ENCODE results near the gene S1PR4. TPM values are rescaled to one million over a fixed set of nuclear protein-coding genes. Genes with fewer than 3 reads are reported as not detected.

S1PR4 gene
- total and polyA plus RNA-seq, 2 experiments from 2014 or later: 0.24 TPM; not detected in 1

GRCh38 chr19:3167533-3168272 is 10.9 kb upstream of the S1PR4 start:
- no peak overlapping the region for H3K27ac ChIP-seq (ENCODE audit: low read depth)
- Mint-ChIP-seq H3K27ac (no peak overlapping the region), H3K4me1 (peaks cover 3% of the 10 kb centered on the region; the same call in 2 of the 3 replicates), H3K36me3 (ENCODE audit: low read depth) (no peaks in the 10 kb centered on the region), H3K9me3 (peaks cover 3% of the 10 kb centered on the region), H3K27me3 (ENCODE audit: insufficient read depth, low read depth, poor library complexity) (peaks cover 15% of the 10 kb centered on the region), H3K4me3 (no peak overlapping the region; the same call in 2 of the 3 replicates)
- no peaks in the 10 kb centered on the region for H3K79me2 ChIP-seq (replicated peaks; ENCODE audit: insufficient read depth)
- H4K20me1 ChIP-seq (replicated peaks; ENCODE audit: insufficient read depth): no peaks in the 10 kb centered on the region
- H3K4me1 ChIP-seq (ENCODE audit: insufficient read depth): no peaks in the 10 kb centered on the region
- H3K4me2 ChIP-seq: no peak overlapping the region
- peaks cover 5% of the 10 kb centered on the region; the same call in 1 of the 2 replicates for H3K27me3 ChIP-seq (ENCODE audit: insufficient read depth)
- H2AFZ ChIP-seq: no peak overlapping the region
- H3K4me3 ChIP-seq: no peak overlapping the region
- H3F3A ChIP-seq (replicated peaks; ENCODE audit: low read depth): no peaks in the 10 kb centered on the region
- ATAC-seq: no peak
- no peaks in the 10 kb centered on the region for H3K36me3 ChIP-seq (ENCODE audit: insufficient read depth)
- H3K9me2 ChIP-seq (ENCODE audit: insufficient read depth): no peaks in the 10 kb centered on the region
- DNase-seq (ENCODE audit: low spot score): no peak
- no peak for TF ChIP-seq CREB1 (CRISPR knock-in tag; IDR thresholded peaks at IDR 0.05; ENCODE audit: low read depth)
- TF ChIP-seq REST (IDR thresholded peaks at IDR 0.05; ENCODE audit: unreplicated experiment): no peak
- TF ChIP-seq EZH2 (IDR thresholded peaks at IDR 0.05; ENCODE audit: low read depth, unreplicated experiment): no peak
- no peak for TF ChIP-seq ZNF462 (CRISPR knock-in tag; IDR thresholded peaks at IDR 0.05)
- no peak for TF ChIP-seq POLR2AphosphoS5 (IDR thresholded peaks at IDR 0.05; ENCODE audit: low read depth)
- TF ChIP-seq NANOG (IDR thresholded peaks at IDR 0.05; ENCODE audit: borderline replicate concordance): no peak
- no peak for TF ChIP-seq ZNF114 (CRISPR knock-in tag; IDR thresholded peaks at IDR 0.05)
- TF ChIP-seq ZNF331 (CRISPR knock-in tag; IDR thresholded peaks at IDR 0.05; ENCODE audit: low read depth): no peak
- TF ChIP-seq EZH2phosphoT487 (IDR thresholded peaks at IDR 0.05; ENCODE audit: unreplicated experiment): no peak
- no peak for TF ChIP-seq ETS1 (IDR thresholded peaks at IDR 0.05)
- TF ChIP-seq CTCF (conservative IDR thresholded peaks at IDR 0.05; ENCODE audit: low read depth in 2 of 2): no peak
- no peak for TF ChIP-seq STAT1 (IDR thresholded peaks at IDR 0.05; ENCODE audit: unreplicated experiment)

All from GM23338 (cell line).